Activated T-cell treated with anti-CD3 and anti-CD28 coated beads, Interleukin-2, amount 50 U/mL, for 72 hours (primary cell): ENCODE results near the gene SLC17A2. TPM values are rescaled to one million over a fixed set of nuclear protein-coding genes. Genes with fewer than 3 reads are reported as not detected.

Source experiments
- ATAC-seq, 2 donors: fragments of 150-1000 bp; cut with Tn5 transposase; replicated peaks in 1 of 2; 2 replicates each; pipeline ENCODE4 v1.10.0; 2021; ENCODE audit warnings: moderate library complexity in 2 of 2, mild to moderate bottlenecking in 1 of 2
- DNase-seq, 2 donors: peaks; one replicate each; pipeline ENCODE4 v3.0.0; 2021 to 2022; ENCODE audit warnings: mixed read lengths in 1 of 2
- H3K27ac Mint-ChIP-seq: one replicate; pipeline ENCODE4 v1.8.0; 2022; ENCODE audit warnings: mild to moderate bottlenecking, moderate library complexity, mixed read lengths
- H3K27me3 Mint-ChIP-seq: one replicate; pipeline ENCODE4 v1.8.0; 2022; ENCODE audit warnings: low read depth, mixed read lengths
- H3K36me3 Mint-ChIP-seq, 2 donors: one replicate each; pipeline ENCODE4 v1.8.0; 2022; ENCODE audit warnings: mixed read lengths in 2 of 2, mild to moderate bottlenecking in 1 of 2; ENCODE audit not compliant: insufficient read depth in 2 of 2
- H3K4me1 Mint-ChIP-seq: one replicate; pipeline ENCODE4 v1.8.0; 2022; ENCODE audit warnings: low read depth, mixed read lengths
- H3K4me3 Mint-ChIP-seq, 2 donors: one replicate each; pipeline ENCODE4 v1.8.0; 2022; ENCODE audit warnings: mild to moderate bottlenecking in 2 of 2, mixed read lengths in 2 of 2, moderate library complexity in 2 of 2
- H3K9me3 Mint-ChIP-seq, 2 donors: one replicate each; pipeline ENCODE4 v1.8.0; 2022; ENCODE audit warnings: mixed read lengths in 2 of 2
- total RNA-seq, 2 donors: library from RNA; stranded (reverse); gene quantifications; one replicate each; pipeline ENCODE4 v1.2.3, GENCODE V29; 2022

The SLC17A2 gene
- total RNA-seq, 2 donors from 2014 or later = not detected

GRCh38 chr6:25903467-25904099 is 26.9 kb downstream of the SLC17A2 start:
- Mint-ChIP-seq H3K4me1 (peaks cover 20% of the 10 kb centered on the region), H3K27ac (no peak overlapping the region), H3K36me3 (no peaks in the 10 kb centered on the region), H3K9me3 (no peaks in the 10 kb centered on the region), H3K27me3 (peaks cover 13% of the 10 kb centered on the region), H3K4me3 (no peak overlapping the region)
- no peak for DNase-seq
- ATAC-seq = no peak

- Mint-ChIP-seq H3K4me3 (no peak overlapping the region), H3K27ac (no peak overlapping the region), H3K9me3 (no peaks in the 10 kb centered on the region), H3K4me1 (peaks cover 13% of the 10 kb centered on the region), H3K27me3 (no peaks in the 10 kb centered on the region), H3K36me3 (no peaks in the 10 kb centered on the region)
- DNase-seq (no peak), ATAC-seq (no peak)
These were observed 28.4 kb downstream of the SLC17A2 start for GRCh38 chr6:25902071-25902470.

GRCh38 chr6:25900843-25901242 is 29.6 kb downstream of the SLC17A2 start:
- ATAC-seq (no peak), DNase-seq (no peak)
- H3K4me1 Mint-ChIP-seq = peaks cover 13% of the 10 kb centered on the region
- H3K9me3 Mint-ChIP-seq = no peaks in the 10 kb centered on the region
- peak overlapping the region; percentile 46 for H3K27ac Mint-ChIP-seq
- H3K4me3 Mint-ChIP-seq = no peak overlapping the region
- no peaks in the 10 kb centered on the region for H3K27me3 Mint-ChIP-seq
- H3K36me3 Mint-ChIP-seq = no peaks in the 10 kb centered on the region

GRCh38 chr6:25899580-25900408 is 30.7 kb downstream of the SLC17A2 start:
- no peaks in the 10 kb centered on the region for H3K9me3 Mint-ChIP-seq
- H3K4me1 Mint-ChIP-seq = peaks cover 13% of the 10 kb centered on the region
- H3K36me3 Mint-ChIP-seq = no peaks in the 10 kb centered on the region
- no peak overlapping the region for H3K4me3 Mint-ChIP-seq
- H3K27ac Mint-ChIP-seq = peak overlapping the region; percentile 33
- no peaks in the 10 kb centered on the region for H3K27me3 Mint-ChIP-seq
- DNase-seq (no peak), ATAC-seq (no peak)

GRCh38 chr6:25899123-25899522 is 31.4 kb downstream of the SLC17A2 start:
- Mint-ChIP-seq H3K27me3 (no peaks in the 10 kb centered on the region), H3K9me3 (no peaks in the 10 kb centered on the region), H3K36me3 (no peaks in the 10 kb centered on the region), H3K27ac (no peak overlapping the region), H3K4me1 (peaks cover 13% of the 10 kb centered on the region), H3K4me3 (no peak overlapping the region)
- no peak for ATAC-seq
- DNase-seq = no peak

GRCh38 chr6:25898289-25898977 is 32.1 kb downstream of the SLC17A2 start:
- H3K27ac Mint-ChIP-seq = no peak overlapping the region
- DNase-seq (no peak), ATAC-seq (no peak)
- H3K4me3 Mint-ChIP-seq = no peak overlapping the region
- no peaks in the 10 kb centered on the region for H3K27me3 Mint-ChIP-seq
- no peaks in the 10 kb centered on the region for H3K36me3 Mint-ChIP-seq
- no peaks in the 10 kb centered on the region for H3K9me3 Mint-ChIP-seq
- H3K4me1 Mint-ChIP-seq = peaks cover 13% of the 10 kb centered on the region

GRCh38 chr6:25896252-25896651 is 34.2 kb downstream of the SLC17A2 start:
- peaks cover 17% of the 10 kb centered on the region for H3K4me1 Mint-ChIP-seq
- no peaks in the 10 kb centered on the region for H3K9me3 Mint-ChIP-seq
- ATAC-seq (no peak), DNase-seq (no peak)
- no peak overlapping the region for H3K4me3 Mint-ChIP-seq
- H3K27me3 Mint-ChIP-seq = peaks cover 5% of the 10 kb centered on the region
- no peak overlapping the region for H3K27ac Mint-ChIP-seq
- H3K36me3 Mint-ChIP-seq = no peaks in the 10 kb centered on the region

GRCh38 chr6:25895771-25896170 is 34.7 kb downstream of the SLC17A2 start:
- Mint-ChIP-seq H3K36me3 (no peaks in the 10 kb centered on the region), H3K27ac (no peak overlapping the region), H3K9me3 (no peaks in the 10 kb centered on the region), H3K4me3 (no peak overlapping the region), H3K4me1 (peaks cover 15% of the 10 kb centered on the region), H3K27me3 (peaks cover 5% of the 10 kb centered on the region)
- ATAC-seq = no peak
- DNase-seq = no peak

- no peaks in the 10 kb centered on the region for H3K9me3 Mint-ChIP-seq
- peaks cover 12% of the 10 kb centered on the region for H3K4me1 Mint-ChIP-seq
- ATAC-seq (no peak), DNase-seq (no peak)
- H3K27me3 Mint-ChIP-seq = peaks cover 5% of the 10 kb centered on the region
- no peak overlapping the region for H3K27ac Mint-ChIP-seq
- no peaks in the 10 kb centered on the region for H3K36me3 Mint-ChIP-seq
- H3K4me3 Mint-ChIP-seq = no peak overlapping the region
These were observed 36.7 kb downstream of the SLC17A2 start for GRCh38 chr6:25893778-25894177.

- H3K9me3 Mint-ChIP-seq = no peaks in the 10 kb centered on the region
- H3K4me3 Mint-ChIP-seq = no peak overlapping the region
- no peak for DNase-seq
- no peak for ATAC-seq
- no peaks in the 10 kb centered on the region for H3K36me3 Mint-ChIP-seq
- no peak overlapping the region for H3K27ac Mint-ChIP-seq
- peaks cover 5% of the 10 kb centered on the region for H3K27me3 Mint-ChIP-seq
- peaks cover 12% of the 10 kb centered on the region for H3K4me1 Mint-ChIP-seq
These were observed 37.6 kb downstream of the SLC17A2 start for GRCh38 chr6:25892877-25893276.

- Mint-ChIP-seq H3K36me3 (no peaks in the 10 kb centered on the region), H3K4me3 (no peak overlapping the region), H3K9me3 (no peaks in the 10 kb centered on the region), H3K27me3 (peaks cover 5% of the 10 kb centered on the region), H3K27ac (no peak overlapping the region), H3K4me1 (peaks cover 12% of the 10 kb centered on the region)
- DNase-seq (peak in 1 of 2 donors; percentile 10), ATAC-seq (peak in 1 of 2 donors; percentile 23)
These were observed 40.3 kb downstream of the SLC17A2 start for GRCh38 chr6:25889877-25890853.

GRCh38 chr6:25888626-25889025 is 41.9 kb downstream of the SLC17A2 start:
- ATAC-seq = no peak
- H3K4me3 Mint-ChIP-seq = no peak overlapping the region
- DNase-seq = no peak
- no peaks in the 10 kb centered on the region for H3K9me3 Mint-ChIP-seq
- H3K4me1 Mint-ChIP-seq = peaks cover 12% of the 10 kb centered on the region
- H3K27ac Mint-ChIP-seq = no peak overlapping the region
- H3K36me3 Mint-ChIP-seq = no peaks in the 10 kb centered on the region
- peaks cover 5% of the 10 kb centered on the region for H3K27me3 Mint-ChIP-seq
